Keratinocyte (primary cell): Measurements from ENCODE around the gene FMN1.

ENCODE experiments used
- EZH2 ChIP-seq: IDR thresholded peaks from one replicate; pipeline ENCODE4 v1.6.1; 2012; ENCODE audit warnings: inconsistent platforms, mild to moderate bottlenecking, low read length, moderate library complexity
- TF ChIP-seq, protein P1 (sequence below), 3 experiments: IDR thresholded peaks in 1 of 3; conservative IDR thresholded peaks in 1 of 3; optimal IDR thresholded peaks in 1 of 3; 2 replicates in 2 of 3; 3 replicates in 1 of 3; pipeline versions ENCODE3 to v1.5.1; 2011; ENCODE audit warnings: low read length in 3 of 3, mild to moderate bottlenecking in 3 of 3, moderate library complexity in 2 of 3, control low read depth in 1 of 3, inconsistent platforms in 1 of 3; ENCODE audit not compliant: insufficient read depth in 2 of 3; ENCODE audit errors: extremely low read depth in 1 of 3

- TF ChIP-seq, protein P1, sequence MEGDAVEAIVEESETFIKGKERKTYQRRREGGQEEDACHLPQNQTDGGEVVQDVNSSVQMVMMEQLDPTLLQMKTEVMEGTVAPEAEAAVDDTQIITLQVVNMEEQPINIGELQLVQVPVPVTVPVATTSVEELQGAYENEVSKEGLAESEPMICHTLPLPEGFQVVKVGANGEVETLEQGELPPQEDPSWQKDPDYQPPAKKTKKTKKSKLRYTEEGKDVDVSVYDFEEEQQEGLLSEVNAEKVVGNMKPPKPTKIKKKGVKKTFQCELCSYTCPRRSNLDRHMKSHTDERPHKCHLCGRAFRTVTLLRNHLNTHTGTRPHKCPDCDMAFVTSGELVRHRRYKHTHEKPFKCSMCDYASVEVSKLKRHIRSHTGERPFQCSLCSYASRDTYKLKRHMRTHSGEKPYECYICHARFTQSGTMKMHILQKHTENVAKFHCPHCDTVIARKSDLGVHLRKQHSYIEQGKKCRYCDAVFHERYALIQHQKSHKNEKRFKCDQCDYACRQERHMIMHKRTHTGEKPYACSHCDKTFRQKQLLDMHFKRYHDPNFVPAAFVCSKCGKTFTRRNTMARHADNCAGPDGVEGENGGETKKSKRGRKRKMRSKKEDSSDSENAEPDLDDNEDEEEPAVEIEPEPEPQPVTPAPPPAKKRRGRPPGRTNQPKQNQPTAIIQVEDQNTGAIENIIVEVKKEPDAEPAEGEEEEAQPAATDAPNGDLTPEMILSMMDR (optimal IDR thresholded peaks at IDR 0.05 in 1 of 3, IDR thresholded peaks at IDR 0.05 in 1 of 3, conservative IDR thresholded peaks at IDR 0.05 in 1 of 3; ENCODE audit: extremely low read depth in 1 of 3, insufficient read depth in 2 of 3, low read length in 3 of 3): no peak
- no peak for TF ChIP-seq EZH2
These were observed 313.9 kb downstream of the FMN1 start for GRCh38 chr15:32880642-32881041.
